ENCODE results near the gene GRK5.

GRCh38 chr10:119453313-119453712, 245.9 kb downstream of the GRK5 start:
- TF ChIP-seq EZH2phosphoT487 (IDR thresholded peaks at IDR 0.05; ENCODE audit: insufficient read depth, low read depth) (no peak), EZH2 (IDR thresholded peaks at IDR 0.05; ENCODE audit: insufficient read depth, poor library complexity, severe bottlenecking) (no peak)
